ENCODE data around the gene CDON. TPM values are rescaled to one million over a fixed set of nuclear protein-coding genes. Genes with fewer than 3 reads are reported as not detected.

CDON gene
- total RNA-seq, 1 experiment from 2014 or later = 10.1 TPM

DNA sequence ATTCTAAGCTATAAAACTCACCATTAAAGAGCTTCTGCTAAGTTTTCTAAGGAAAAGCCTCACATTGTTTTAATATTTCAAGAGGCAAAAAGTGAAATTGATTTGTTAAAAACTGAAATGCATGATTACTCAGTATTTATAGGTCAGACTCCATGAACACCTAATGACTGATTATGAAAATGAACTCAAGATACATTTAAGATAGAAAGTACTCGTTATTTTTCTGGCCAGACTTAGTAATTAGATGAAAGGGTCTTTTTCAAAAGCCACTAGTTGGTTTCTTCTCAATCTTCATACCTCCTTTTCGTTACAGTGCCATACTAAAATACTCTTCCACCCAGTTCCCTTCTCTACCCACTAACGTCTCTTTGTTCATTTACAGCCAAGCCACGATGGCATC is 60.5 kb downstream of the CDON start:
- Histone ChIP-seq H3K36me3 (ENCODE audit: low read depth, low read length) (0 out of 2 replicates have a peak, but pooled peaks cover under 1% of the 10 kb centered on the region), H3K4me2 (ENCODE audit: low read length) (no peak overlapping the region), H3K9ac (ENCODE audit: low read length) (no peak overlapping the region), H3K27ac (ENCODE audit: low read length) (no peak overlapping the region), H3K4me1 (ENCODE audit: insufficient read depth, low read length) (peaks cover 5% of the 10 kb centered on the region), H3K79me2 (ENCODE audit: low read length) (no peaks in the 10 kb centered on the region), H3K4me3 (ENCODE audit: low read length) (no peak overlapping the region), H3K9me2 (replicated peaks; ENCODE audit: low read length) (no peaks in the 10 kb centered on the region), H3K9me3 (ENCODE audit: low read length) (no peaks in the 10 kb centered on the region), H3F3A (ENCODE audit: low read length, unreplicated experiment) (no peaks in the 10 kb centered on the region), H4K20me1 (ENCODE audit: low read length) (no peaks in the 10 kb centered on the region), H2AFZ (ENCODE audit: low read length) (no peak overlapping the region), H3K27me3 (ENCODE audit: low read length) (no peaks in the 10 kb centered on the region)
- BruUV-seq (replicated peaks) = no TSS peak
- intact Hi-C loops (cut with micrococcal nuclease) = no loop called here
- POLR2A ChIA-PET (ENCODE audit: unreplicated experiment) = no interaction called here
- no peak for DNase-seq
- TF ChIP-seq EZH2 (IDR thresholded peaks at IDR 0.05; ENCODE audit: low read length, unreplicated experiment) = no peak
- TF ChIP-seq EZH2phosphoT487 (IDR thresholded peaks at IDR 0.05; ENCODE audit: borderline replicate concordance, low read length) = no peak
- TF ChIP-seq, protein P1, sequence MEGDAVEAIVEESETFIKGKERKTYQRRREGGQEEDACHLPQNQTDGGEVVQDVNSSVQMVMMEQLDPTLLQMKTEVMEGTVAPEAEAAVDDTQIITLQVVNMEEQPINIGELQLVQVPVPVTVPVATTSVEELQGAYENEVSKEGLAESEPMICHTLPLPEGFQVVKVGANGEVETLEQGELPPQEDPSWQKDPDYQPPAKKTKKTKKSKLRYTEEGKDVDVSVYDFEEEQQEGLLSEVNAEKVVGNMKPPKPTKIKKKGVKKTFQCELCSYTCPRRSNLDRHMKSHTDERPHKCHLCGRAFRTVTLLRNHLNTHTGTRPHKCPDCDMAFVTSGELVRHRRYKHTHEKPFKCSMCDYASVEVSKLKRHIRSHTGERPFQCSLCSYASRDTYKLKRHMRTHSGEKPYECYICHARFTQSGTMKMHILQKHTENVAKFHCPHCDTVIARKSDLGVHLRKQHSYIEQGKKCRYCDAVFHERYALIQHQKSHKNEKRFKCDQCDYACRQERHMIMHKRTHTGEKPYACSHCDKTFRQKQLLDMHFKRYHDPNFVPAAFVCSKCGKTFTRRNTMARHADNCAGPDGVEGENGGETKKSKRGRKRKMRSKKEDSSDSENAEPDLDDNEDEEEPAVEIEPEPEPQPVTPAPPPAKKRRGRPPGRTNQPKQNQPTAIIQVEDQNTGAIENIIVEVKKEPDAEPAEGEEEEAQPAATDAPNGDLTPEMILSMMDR (conservative IDR thresholded peaks at IDR 0.05; ENCODE audit: low read depth, low read length) = no peak
- ATAC-seq = no peak
- CTCF ChIA-PET = no interaction called here

GRCh38 chr11:125999234-125999880 is 63.3 kb downstream of the CDON start:
- no TSS peak for BruUV-seq (replicated peaks)
- CTCF ChIA-PET = no interaction called here

DNA sequence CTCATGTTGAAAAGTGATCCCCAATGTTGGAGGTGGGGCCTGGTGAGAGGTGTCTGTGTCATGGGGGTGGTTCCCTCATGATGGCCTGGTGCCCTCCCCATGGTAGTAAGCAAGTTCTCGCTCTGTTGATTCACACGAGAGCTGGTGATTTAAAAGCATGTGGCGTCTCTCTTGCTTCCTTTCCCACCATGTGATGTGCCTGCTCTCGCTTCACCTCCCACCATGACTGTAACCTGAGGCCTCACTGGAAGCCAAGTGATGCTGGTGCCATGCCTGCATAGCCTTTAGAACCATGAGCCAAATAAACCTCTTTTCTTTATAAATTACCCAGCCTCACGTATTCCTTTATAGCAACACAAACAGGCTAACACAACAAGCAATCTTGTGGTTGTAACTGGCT is 64.4 kb downstream of the CDON start:
- no peak for DNase-seq
- no peak overlapping the region for H3K27ac ChIP-seq (ENCODE audit: low read length)
- H3K4me2 ChIP-seq (ENCODE audit: low read length) = no peak overlapping the region
- no peak for ATAC-seq
- H3K4me3 ChIP-seq (ENCODE audit: low read length) = no peak overlapping the region
- H3K79me2 ChIP-seq (ENCODE audit: low read length) = no peaks in the 10 kb centered on the region
- H3K9me3 ChIP-seq (ENCODE audit: low read length) = no peaks in the 10 kb centered on the region
- no peaks in the 10 kb centered on the region for H3K4me1 ChIP-seq (ENCODE audit: insufficient read depth, low read length)
- BruUV-seq (replicated peaks) = no TSS peak
- no peak for TF ChIP-seq EZH2phosphoT487 (IDR thresholded peaks at IDR 0.05; ENCODE audit: borderline replicate concordance, low read length)
- TF ChIP-seq, protein P1 (conservative IDR thresholded peaks at IDR 0.05; ENCODE audit: low read depth, low read length) = no peak
- no peak for TF ChIP-seq EZH2 (IDR thresholded peaks at IDR 0.05; ENCODE audit: low read length, unreplicated experiment)
- no peak overlapping the region for H3K9ac ChIP-seq (ENCODE audit: low read length)
- no peaks in the 10 kb centered on the region for H3K27me3 ChIP-seq (ENCODE audit: low read length)
- 0 out of 2 replicates have a peak, but pooled peaks cover 3% of the 10 kb centered on the region for H3K36me3 ChIP-seq (ENCODE audit: low read depth, low read length)
- no peak overlapping the region for H2AFZ ChIP-seq (ENCODE audit: low read length)
- ChIA-PET POLR2A (ENCODE audit: unreplicated experiment) (no interaction called here), CTCF (no interaction called here)
- intact Hi-C loops (cut with micrococcal nuclease) = no loop called here
- H3K9me2 ChIP-seq (replicated peaks; ENCODE audit: low read length) = no peaks in the 10 kb centered on the region
- H3F3A ChIP-seq (ENCODE audit: low read length, unreplicated experiment) = no peaks in the 10 kb centered on the region
- no peaks in the 10 kb centered on the region for H4K20me1 ChIP-seq (ENCODE audit: low read length)

More at GRCh38 chr11:125999234-125999880, 63.3 kb downstream of the CDON start:
- POLR2A ChIA-PET (ENCODE audit: unreplicated experiment) = no interaction called here
- Histone ChIP-seq H3K4me3 (ENCODE audit: low read length) (no peak overlapping the region), H4K20me1 (ENCODE audit: low read length) (no peaks in the 10 kb centered on the region), H2AFZ (ENCODE audit: low read length) (no peak overlapping the region), H3K9ac (ENCODE audit: low read length) (no peak overlapping the region), H3K27ac (ENCODE audit: low read length) (no peak overlapping the region), H3K4me1 (ENCODE audit: insufficient read depth, low read length) (no peaks in the 10 kb centered on the region), H3K36me3 (ENCODE audit: low read depth, low read length) (0 out of 2 replicates have a peak, but pooled peaks cover 3% of the 10 kb centered on the region), H3K9me2 (replicated peaks; ENCODE audit: low read length) (no peaks in the 10 kb centered on the region), H3K27me3 (ENCODE audit: low read length) (no peaks in the 10 kb centered on the region), H3F3A (ENCODE audit: low read length, unreplicated experiment) (no peaks in the 10 kb centered on the region), H3K4me2 (ENCODE audit: low read length) (no peak overlapping the region), H3K79me2 (ENCODE audit: low read length) (no peaks in the 10 kb centered on the region), H3K9me3 (ENCODE audit: low read length) (no peaks in the 10 kb centered on the region)
- TF ChIP-seq, protein P1 (conservative IDR thresholded peaks at IDR 0.05; ENCODE audit: low read depth, low read length) = no peak
- no peak for TF ChIP-seq EZH2 (IDR thresholded peaks at IDR 0.05; ENCODE audit: low read length, unreplicated experiment)
- no peak for TF ChIP-seq EZH2phosphoT487 (IDR thresholded peaks at IDR 0.05; ENCODE audit: borderline replicate concordance, low read length)
- DNase-seq (no peak), ATAC-seq (no peak)
- intact Hi-C loops (cut with micrococcal nuclease) = no loop called here
